T47D (cell line): ENCODE measurements around the gene ADARB1.

Experiments used
- DNase-seq, 2 experiments: peaks; one replicate each; pipeline versions ENCODE4 v3.0.0 to v3.0.0-alpha.2; 2011 to 2012; ENCODE audit warnings: low read depth in 1 of 2, low spot score in 1 of 2
- JUND ChIP-seq: IDR thresholded peaks from 2 replicates; pipeline ENCODE4 v1.6.1; 2012; ENCODE audit warnings: low read depth
- in situ Hi-C: cut with HindIII; loops from 2 replicates; pipeline ENCODE4 v1.10.0; 2016; ENCODE audit warnings: low sequenced_read_pairs, low pct_unique_long_range_greater_than_20kb

Gene ADARB1

DNA sequence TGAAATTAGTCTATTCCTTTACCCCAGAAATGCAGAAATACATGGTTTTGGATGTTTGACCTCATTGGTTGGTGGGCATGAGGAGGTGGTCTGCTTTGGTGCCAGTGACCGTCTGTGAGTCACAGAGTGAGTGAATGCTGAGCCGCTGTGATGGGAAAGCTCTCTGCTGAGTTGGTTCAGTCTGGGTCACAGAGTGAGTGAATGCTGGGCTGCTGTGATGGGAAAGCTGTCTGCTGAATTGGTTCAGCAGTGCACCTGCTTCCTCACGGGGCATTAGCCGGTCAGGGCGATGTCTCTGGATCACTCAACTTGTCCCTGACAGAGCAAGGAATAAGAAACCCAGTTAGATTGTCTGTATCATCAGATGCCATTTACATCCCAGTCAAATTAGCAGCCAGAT is 40.8 kb downstream of the ADARB1 start:
- no peak for DNase-seq
- in situ Hi-C loops: no loop called here
- no peak for TF ChIP-seq JUND

DNA sequence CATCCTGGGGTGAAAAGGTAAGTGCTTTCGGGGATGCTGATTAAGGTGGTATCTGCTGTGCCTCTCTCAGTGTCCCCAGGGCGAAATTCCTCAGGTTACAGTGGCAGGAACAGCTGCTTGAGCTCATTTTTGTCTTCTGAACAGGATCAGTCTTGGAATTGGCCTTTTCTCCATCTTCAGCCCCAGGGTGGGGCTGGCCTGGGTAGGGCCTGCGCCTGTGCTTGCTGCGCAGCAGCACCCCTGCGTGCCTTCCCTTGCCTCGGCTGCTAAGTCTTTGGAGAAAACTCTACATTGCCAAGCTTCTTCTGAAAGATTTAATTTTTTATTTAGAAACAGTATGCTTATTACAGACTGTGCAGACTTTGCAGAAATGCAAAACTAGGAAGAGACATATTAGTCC is 41.7 kb downstream of the ADARB1 start:
- in situ Hi-C loops: no loop called here
- DNase-seq: no peak
- no peak for TF ChIP-seq JUND

DNA sequence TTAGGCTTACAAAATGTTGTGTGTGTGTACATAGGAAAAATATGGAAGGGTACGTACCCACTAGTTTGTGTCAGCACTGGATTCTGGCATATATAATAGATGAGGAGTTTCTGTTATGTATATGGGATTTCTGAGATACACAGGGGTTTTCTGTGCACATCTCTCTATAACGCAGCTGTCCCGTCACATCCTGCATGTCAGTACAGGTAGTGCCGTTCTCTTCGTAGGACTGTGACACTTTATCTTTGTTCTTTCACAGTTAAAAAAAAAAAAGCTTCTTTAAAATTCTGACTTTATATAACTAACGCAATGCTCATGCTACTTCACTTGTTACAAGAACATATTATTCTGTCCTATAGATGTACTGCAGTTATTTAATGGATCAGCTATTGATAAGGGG is 42.9 kb downstream of the ADARB1 start:
- TF ChIP-seq JUND: no peak
- in situ Hi-C loops: no loop called here
- no peak for DNase-seq

GRCh38 chr21:45118099-45118498 is 43.7 kb downstream of the ADARB1 start:
- DNase-seq: no peak
- no peak for TF ChIP-seq JUND
- in situ Hi-C loops: no loop called here

GRCh38 chr21:45119812-45120211 is 45.4 kb downstream of the ADARB1 start:
- no peak for TF ChIP-seq JUND
- in situ Hi-C loops: no loop called here
- DNase-seq: no peak

GRCh38 chr21:45120975-45121374 is 46.6 kb downstream of the ADARB1 start:
- TF ChIP-seq JUND: no peak
- in situ Hi-C loops: no loop called here
- DNase-seq: no peak

GRCh38 chr21:45122030-45122429 is 47.6 kb downstream of the ADARB1 start:
- in situ Hi-C loops: no loop called here
- no peak for TF ChIP-seq JUND

DNA sequence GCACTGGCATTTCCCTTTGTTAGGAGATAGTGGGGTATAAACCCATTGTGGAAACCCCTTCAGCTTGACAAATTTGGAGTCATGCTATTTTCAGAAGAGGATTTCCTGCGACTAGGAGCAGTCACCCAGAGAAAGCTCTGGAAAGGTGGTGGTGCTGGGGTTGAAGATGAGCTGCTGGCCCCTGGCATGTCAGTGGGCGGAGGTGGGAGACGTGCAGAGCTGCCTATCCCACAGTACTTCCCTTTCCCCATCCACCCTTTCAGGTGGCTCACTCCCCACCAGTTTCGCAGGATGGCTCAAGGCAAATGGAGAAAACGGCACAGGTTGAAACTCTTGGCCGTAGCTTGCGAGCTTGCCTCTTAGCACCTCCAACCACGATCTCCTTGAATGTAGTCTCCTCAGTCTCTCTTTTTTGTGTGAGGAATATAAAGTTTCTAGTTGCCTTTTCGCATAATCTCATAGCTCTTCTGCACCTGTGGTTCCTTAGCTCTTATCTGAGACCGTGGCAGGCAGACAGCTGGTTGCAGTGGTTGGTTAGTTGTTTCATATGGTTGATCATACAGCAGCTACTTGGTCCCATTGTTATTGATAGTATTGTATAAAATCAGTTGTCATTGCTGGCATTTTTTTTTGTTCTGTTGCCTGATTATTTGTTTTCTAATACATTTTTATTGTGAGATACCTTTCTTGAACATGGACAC is 48.2 kb downstream of the ADARB1 start:
- no peak for TF ChIP-seq JUND
- no peak for DNase-seq
- in situ Hi-C loops: no loop called here

More at GRCh38 chr21:45122030-45122429, 47.6 kb downstream of the ADARB1 start:
- DNase-seq: no peak

GRCh38 chr21:45123440-45123839 is 49.1 kb downstream of the ADARB1 start:
- DNase-seq: no peak
- no peak for TF ChIP-seq JUND
- in situ Hi-C loops: no loop called here

DNA sequence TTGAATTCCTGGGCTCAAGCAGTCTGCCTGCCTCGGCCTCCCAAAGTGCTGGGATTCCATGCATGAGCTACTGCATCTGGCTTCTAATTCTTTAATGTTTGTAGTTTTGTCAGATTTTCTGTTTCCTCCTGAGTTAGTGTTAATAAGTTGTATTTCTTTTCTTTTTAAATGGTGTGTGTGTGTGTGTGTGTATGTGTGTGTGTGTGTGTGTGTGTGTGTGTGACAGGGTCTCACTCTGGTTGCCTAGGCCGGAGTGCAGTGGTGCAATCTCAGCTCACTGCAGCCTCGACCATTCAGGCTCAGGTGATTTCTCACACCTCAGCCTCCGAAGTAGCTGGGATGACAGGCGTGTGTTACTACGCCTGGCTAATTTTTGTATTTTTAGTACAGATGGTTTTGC is 50.2 kb downstream of the ADARB1 start:
- no peak for TF ChIP-seq JUND
- in situ Hi-C loops: no loop called here
- no peak for DNase-seq

GRCh38 chr21:45125357-45125756 is 51.0 kb downstream of the ADARB1 start:
- no peak for TF ChIP-seq JUND
- no peak for DNase-seq
- in situ Hi-C loops: no loop called here

DNA sequence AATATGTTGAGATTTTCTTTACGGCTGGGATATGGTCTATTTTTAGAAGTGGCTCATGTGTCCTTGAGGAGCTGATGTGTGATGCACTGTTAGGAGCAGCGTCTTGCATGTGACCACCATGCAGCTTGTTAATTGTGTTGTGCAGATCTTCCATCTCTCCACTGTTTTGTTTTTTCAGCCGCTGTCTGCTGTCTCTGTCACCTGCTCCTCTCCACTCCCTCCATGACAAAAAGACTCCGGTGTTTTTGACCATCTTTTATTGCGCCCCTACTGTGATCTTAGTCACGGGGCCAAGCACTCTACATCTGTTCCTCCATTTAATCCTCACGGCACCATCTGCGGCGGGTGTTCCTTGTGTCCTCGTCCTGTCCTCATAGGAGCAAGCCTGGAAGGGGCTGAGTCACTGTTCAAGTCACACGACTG is 51.8 kb downstream of the ADARB1 start:
- in situ Hi-C loops: no loop called here

DNA sequence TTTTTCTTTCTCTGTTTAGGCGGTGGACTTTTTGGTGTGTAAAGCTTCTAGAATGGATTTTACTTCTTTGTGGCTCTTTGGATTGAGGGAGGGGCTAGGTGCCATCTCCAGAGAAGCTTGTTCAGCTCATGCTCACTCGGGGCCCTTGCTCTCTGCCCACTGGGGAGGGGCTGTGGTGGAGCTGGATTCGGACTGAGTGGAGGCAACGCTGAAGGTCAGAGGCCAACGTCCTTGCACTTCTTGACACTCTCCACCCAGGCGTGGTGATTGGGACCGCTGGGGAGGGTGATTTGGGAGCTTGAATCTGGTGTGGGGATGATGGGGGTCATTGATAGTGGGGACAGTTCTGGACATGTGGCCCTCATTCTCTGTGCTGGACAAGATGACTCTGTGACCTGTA is 52.6 kb downstream of the ADARB1 start:
- in situ Hi-C loops: no loop called here
- no peak for DNase-seq

More for the DNA sequence above, 51.8 kb downstream of the ADARB1 start:
- no peak for DNase-seq
- no peak for TF ChIP-seq JUND

GRCh38 chr21:45127937-45128336 is 53.6 kb downstream of the ADARB1 start:
- no peak for DNase-seq
- no peak for TF ChIP-seq JUND
- in situ Hi-C loops: no loop called here

More for the DNA sequence above, 52.6 kb downstream of the ADARB1 start:
- TF ChIP-seq JUND: no peak
